ENCODE results near the gene GGA1. TPM values are rescaled to one million over a fixed set of nuclear protein-coding genes. Genes with fewer than 3 reads are reported as not detected.
A peak's percentile ranks its signal among the peaks of the same experiment; 100 is the strongest.

The GGA1 gene
- total RNA-seq, 1 donor from 2014 or later: 132 TPM

DNA sequence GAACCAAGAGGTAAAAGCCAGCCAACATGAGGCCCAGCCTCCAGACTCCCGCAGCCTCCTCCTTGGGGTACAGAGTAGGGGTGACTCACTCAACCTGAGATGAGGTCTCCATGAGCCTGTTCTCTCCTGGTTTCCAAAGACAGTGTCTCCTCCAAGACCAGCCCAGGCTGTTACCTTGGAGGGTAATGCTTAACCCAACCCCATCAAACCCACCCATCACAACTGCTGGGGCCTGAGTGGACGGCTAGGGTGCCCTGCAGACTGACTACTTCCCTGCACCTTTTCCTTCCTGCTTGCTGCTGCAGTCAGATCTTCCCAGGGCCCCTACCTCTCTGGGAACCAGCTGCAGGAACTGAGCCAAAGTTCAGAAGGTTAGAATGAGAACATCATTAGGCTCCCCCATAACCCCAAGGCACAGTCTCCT lies 72.4 kb downstream of the GGA1 start:
- H3K27ac Mint-ChIP-seq: no peak overlapping the region

DNA sequence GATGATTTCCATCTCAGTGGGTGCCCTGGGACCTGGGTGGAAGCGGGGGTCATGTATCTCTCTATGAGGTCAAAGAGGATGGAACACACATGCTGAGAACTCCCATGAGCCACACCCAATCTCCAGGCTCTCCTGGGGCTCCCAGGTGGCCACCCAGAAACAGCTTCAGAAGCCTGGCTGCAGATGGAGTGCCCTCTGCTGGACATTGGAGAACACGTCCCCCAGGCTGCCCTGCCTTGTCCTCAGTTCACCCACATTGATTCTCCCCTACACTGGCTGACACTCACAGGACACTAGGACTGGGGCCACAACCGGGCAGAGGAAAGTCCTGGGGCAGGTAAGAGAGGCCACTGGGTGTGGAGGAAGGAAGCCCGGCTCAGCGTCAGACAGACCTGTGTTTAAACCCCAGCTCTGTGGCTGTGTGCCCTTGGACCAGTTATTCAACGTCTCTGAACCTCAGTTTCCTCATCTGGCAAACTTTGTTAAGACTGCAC lies 73.0 kb downstream of the GGA1 start:
- TF ChIP-seq, protein P1, sequence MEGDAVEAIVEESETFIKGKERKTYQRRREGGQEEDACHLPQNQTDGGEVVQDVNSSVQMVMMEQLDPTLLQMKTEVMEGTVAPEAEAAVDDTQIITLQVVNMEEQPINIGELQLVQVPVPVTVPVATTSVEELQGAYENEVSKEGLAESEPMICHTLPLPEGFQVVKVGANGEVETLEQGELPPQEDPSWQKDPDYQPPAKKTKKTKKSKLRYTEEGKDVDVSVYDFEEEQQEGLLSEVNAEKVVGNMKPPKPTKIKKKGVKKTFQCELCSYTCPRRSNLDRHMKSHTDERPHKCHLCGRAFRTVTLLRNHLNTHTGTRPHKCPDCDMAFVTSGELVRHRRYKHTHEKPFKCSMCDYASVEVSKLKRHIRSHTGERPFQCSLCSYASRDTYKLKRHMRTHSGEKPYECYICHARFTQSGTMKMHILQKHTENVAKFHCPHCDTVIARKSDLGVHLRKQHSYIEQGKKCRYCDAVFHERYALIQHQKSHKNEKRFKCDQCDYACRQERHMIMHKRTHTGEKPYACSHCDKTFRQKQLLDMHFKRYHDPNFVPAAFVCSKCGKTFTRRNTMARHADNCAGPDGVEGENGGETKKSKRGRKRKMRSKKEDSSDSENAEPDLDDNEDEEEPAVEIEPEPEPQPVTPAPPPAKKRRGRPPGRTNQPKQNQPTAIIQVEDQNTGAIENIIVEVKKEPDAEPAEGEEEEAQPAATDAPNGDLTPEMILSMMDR (IDR thresholded peaks at IDR 0.05; ENCODE audit: unreplicated experiment): peak; percentile 84
- peak; percentile 62 for DNase-seq (ENCODE audit: low spot score, unreplicated experiment)
- no peaks in the 10 kb centered on the region for H3K9me3 Mint-ChIP-seq (ENCODE audit: low read depth)
- no peak overlapping the region for H3K27ac Mint-ChIP-seq
- H3K36me3 Mint-ChIP-seq (ENCODE audit: insufficient read depth): no peaks in the 10 kb centered on the region
- H3K4me3 Mint-ChIP-seq (ENCODE audit: low read depth): no peak overlapping the region
- H3K27me3 Mint-ChIP-seq: peaks cover 14% of the 10 kb centered on the region
- peaks cover 5% of the 10 kb centered on the region for H3K4me1 Mint-ChIP-seq (ENCODE audit: low read depth)

More for the DNA sequence above, 72.4 kb downstream of the GGA1 start:
- no peak for DNase-seq (ENCODE audit: low spot score, unreplicated experiment)
- TF ChIP-seq, protein P1 (IDR thresholded peaks at IDR 0.05; ENCODE audit: unreplicated experiment): no peak
- Mint-ChIP-seq H3K4me1 (ENCODE audit: low read depth) (peaks cover 3% of the 10 kb centered on the region), H3K27me3 (peaks cover 17% of the 10 kb centered on the region), H3K4me3 (ENCODE audit: low read depth) (no peak overlapping the region), H3K36me3 (ENCODE audit: insufficient read depth) (no peaks in the 10 kb centered on the region), H3K9me3 (ENCODE audit: low read depth) (no peaks in the 10 kb centered on the region)

Other genes starting within 250 kb of the GGA1 start
- 0.36 and 0.44 TPM in 2 replicates for gene ELFN2, start 181.4 kb upstream of the GGA1 start, total RNA-seq
- gene MFNG, start 122.5 kb upstream of the GGA1 start, total RNA-seq: 3.2 and 5.9 TPM in 2 replicates
- gene CARD10, start 89.4 kb upstream of the GGA1 start, total RNA-seq: 44.1 and 46.7 TPM in 2 replicates
- gene CDC42EP1, start 48.4 kb upstream of the GGA1 start, total RNA-seq: 52.6 TPM in 2 replicates
- 2.7 and 4.3 TPM in 2 replicates for gene LGALS2, start 28.7 kb upstream of the GGA1 start, total RNA-seq
- gene SH3BP1, start 30.8 kb downstream of the GGA1 start, total RNA-seq: 25.4 and 27.4 TPM in 2 replicates
- 16.8 and 17.7 TPM in 2 replicates for gene PDXP, start 49.9 kb downstream of the GGA1 start, total RNA-seq
- gene LGALS1, start 66.8 kb downstream of the GGA1 start, total RNA-seq: 0.81 TPM in 1 of 2 replicates, not detected in the other
- gene NOL12, start 77.5 kb downstream of the GGA1 start, total RNA-seq: 16.4 and 17.1 TPM in 2 replicates
- gene TRIOBP, start 88.2 kb downstream of the GGA1 start, total RNA-seq: 73.0 and 78.7 TPM in 2 replicates
- gene GCAT, start 199.1 kb downstream of the GGA1 start, total RNA-seq: 20.2 and 28.1 TPM in 2 replicates
- 0.41 and 0.87 TPM in 2 replicates for gene GALR3, start 214.5 kb downstream of the GGA1 start, total RNA-seq
- 23.7 and 24.2 TPM in 2 replicates for gene ANKRD54, start 235.5 kb downstream of the GGA1 start, total RNA-seq
- gene EIF3L, start 240.6 kb downstream of the GGA1 start, total RNA-seq: 725 and 736 TPM in 2 replicates